HG02642 (cell line): Measurements from ENCODE around the gene ITPKC.

Source experiments
- ATAC-seq: cut with Tn5 transposase; IDR thresholded peaks from one replicate; pipeline ENCODE4 v1.9.1; 2021; ENCODE audit warnings: mild to moderate bottlenecking; ENCODE audit not compliant: unreplicated experiment, poor library complexity

The ITPKC gene

GRCh38 chr19:40739030-40739839 lies 22.3 kb downstream of the ITPKC start:
- ATAC-seq: no peak

DNA sequence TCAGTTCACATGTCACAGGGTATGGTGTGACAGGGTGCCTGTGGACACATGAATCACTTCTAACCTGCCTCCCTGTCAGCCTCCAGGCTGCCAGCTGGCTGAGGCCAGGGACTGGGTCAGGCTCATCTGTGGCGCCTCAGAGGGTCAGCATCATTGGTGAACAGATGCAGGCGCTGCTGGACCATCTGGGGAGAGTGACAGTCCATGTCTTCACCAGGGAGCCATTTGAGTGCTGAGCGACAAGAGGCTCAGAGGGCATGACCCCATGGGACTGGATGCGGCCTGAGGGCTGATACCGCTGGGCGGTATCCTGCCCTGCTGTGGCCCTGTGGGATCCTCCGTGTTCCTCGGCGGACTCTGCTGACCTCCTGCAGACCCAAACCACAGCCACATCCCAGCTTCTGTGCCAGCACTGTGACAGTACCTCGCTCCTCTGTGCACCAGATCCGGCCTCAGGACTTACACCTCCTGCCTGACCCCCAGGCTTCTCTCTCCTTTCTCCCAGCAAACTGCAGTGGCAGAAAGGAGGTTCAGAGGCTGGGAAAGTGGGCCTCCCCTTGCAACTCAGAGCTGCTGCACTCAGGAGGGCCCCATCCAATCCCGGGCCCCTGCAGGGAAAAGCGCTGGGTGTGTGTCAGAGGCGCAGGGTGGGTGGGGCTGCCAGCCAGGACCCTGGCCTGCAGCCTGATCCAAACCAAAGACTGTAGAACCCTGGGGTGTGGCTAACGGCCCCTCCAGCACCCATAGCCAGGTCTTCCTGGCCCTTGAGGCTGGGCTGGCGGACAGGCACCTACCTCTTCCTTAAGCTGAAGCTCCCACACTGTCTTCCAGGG lies 23.2 kb downstream of the ITPKC start:
- no peak for ATAC-seq

DNA sequence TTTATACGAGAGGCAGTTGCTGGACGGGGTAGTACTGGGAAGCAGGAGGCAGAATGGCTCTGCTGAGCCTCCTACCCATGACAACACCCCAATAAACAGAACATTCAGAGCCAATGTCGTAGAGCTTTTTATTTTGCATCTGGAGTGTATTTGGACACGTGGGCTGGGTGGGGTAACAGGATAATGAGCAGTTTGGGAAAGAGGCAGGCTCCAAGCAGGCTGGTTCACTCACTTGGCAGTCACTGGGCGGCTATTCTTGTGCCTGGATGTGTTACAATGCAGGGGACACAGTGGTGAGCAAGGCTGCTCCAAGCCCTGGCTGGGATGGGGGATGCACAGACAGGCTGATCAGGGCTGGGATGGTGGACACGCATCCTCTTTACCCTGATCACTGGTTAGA lies 23.8 kb downstream of the ITPKC start:
- no peak for ATAC-seq

GRCh38 chr19:40741527-40742390 lies 24.8 kb downstream of the ITPKC start:
- no peak for ATAC-seq

DNA sequence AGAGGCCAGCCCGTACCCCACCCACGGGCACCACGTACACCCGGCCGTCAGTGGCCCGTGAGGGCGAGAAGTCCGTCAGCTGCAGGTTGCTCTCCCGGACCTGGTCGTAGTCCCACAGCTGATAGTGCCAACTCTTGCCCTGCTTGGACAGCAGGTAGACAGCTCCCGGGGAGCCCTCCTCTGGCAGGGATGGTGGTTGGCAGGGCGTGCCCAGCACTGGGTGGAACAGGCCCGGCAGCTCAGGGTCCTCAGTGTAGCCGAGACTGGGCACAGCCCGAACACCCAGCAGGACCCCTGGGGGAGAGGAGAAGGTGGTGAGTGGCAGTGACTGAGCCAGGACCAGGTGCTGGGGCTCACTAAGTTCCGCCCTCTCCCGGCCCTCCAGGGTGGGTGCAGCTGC lies 25.6 kb downstream of the ITPKC start:
- no peak for ATAC-seq

DNA sequence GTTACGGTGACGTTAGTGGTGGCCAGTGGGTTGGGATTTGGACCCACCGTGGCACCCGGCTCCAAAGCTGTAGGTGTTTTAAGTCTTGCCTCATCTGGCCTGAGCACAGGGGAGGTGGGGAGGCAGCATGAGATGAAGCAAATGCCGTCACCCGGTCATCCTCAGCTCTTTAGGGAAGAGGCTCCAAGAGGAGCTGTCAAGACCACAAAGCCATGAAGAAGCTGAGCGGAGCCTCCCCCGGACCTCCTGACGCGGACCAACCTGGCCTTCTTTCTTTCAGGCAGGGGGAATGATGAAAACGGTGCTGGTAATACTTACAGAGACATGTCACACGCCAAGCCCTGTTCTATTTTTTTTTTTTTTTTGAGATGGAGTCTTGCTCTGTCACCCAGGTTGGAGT lies 26.0 kb downstream of the ITPKC start:
- ATAC-seq: no peak

- ATAC-seq: no peak
Observed at GRCh38 chr19:40743926-40744325, 27.0 kb downstream of the ITPKC start.

DNA sequence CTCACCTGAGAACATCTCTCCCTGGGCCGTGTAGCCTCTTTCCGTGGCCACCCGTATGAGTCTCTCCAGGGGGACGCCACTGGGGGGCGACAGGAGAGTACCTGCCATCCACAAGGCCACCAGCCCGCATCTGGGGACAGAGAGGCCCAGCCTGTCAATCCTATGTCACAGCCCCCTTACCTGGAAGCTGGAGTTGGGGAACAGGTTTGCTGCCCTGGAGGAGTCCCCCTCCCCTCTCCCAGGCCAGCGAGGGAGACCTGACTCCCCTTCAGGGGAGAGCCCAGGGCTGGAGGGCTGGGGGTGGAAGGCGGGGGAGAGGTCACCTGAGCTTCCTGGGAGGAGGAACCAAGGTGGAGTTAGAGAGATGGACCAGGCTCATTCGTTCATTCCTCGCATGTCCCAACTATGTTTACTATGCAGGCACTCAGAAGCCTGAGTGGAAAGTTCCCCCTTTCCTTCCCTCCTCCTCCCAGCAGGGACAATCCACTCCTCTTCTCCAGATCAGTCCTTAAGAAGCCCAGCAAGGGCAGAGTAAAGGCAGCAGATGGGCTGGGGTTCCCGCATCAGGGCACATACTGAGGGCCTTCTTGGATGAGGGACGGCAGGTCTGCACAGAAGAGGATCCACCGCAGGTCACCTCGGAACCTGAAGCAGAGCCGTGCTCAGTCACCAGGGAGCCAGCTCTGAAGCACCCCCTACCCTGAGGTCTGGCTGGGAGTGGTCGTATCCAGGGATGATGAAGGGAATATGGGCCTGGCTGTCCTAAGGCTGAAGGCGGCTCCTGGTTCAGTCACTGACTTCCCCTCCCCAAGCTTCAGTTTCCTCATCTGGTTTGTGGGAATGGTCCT lies 27.9 kb downstream of the ITPKC start:
- ATAC-seq: no peak

DNA sequence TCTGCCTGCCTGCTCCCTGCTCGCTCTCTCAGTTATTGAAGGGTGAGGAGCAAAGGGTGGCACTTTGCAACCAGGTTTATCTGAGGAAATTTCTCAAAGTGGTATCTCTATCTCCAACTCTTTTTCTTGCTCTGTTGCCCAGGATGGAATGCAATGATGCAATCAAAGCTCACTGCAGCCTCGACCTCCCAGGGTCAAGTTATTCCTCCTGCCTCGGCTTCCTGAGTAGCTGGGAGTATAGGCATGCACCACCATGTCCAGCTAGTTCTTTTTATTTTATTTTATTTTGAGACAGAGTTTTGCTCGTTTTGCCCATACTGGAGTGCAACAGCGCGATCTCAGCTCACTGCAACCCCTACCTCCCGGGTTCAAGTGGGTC lies 28.5 kb downstream of the ITPKC start:
- no peak for ATAC-seq

- ATAC-seq: no peak
Observed at GRCh38 chr19:40747536-40747935, 30.6 kb downstream of the ITPKC start.

DNA sequence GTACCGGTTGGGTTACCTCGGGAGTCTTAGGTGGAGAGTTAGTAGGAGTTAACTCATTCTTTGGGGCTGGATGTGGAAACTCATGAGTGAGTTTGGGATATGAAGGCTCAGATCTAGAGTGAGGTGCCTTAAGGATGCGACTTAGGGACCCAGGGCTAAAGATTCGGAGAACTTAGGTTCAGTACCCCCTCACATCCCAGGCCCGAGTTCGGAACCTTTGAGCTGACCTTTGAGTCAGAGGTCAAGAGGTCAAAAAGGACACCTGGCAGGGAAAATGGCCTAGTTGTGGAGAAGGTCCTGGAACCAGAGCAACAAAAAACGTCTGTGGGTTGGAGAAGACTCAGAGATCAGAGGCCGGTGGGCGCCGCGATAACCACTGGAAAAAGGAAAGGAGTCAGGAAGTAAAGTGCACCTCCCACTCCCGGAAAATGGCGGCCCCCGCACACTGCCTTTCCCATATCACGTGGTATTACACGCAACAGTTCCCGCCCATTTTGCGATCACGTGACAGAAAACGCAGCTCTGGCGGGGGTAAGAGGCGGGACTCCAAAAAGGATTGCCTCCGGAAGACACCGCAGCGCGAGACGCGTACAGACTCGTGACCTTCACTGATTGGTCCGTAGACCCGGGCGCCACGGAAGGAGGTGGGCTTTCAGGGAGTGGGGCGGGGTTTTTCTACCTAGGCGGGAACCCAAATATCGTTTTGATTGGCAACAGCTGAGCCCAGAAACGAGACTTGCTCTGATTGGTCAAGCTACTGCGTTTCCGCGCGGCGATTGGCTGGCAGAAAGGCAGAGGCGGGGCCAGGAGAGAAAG lies 33.4 kb downstream of the ITPKC start, which contains the start of gene ACTMAP:
Gene ACTMAP, minus strand, starts transcription at position 420 of the 816 bp plus-strand sequence. CDS start 674 bp downstream, outside the sequence.
- peak; percentile 88 for ATAC-seq

DNA sequence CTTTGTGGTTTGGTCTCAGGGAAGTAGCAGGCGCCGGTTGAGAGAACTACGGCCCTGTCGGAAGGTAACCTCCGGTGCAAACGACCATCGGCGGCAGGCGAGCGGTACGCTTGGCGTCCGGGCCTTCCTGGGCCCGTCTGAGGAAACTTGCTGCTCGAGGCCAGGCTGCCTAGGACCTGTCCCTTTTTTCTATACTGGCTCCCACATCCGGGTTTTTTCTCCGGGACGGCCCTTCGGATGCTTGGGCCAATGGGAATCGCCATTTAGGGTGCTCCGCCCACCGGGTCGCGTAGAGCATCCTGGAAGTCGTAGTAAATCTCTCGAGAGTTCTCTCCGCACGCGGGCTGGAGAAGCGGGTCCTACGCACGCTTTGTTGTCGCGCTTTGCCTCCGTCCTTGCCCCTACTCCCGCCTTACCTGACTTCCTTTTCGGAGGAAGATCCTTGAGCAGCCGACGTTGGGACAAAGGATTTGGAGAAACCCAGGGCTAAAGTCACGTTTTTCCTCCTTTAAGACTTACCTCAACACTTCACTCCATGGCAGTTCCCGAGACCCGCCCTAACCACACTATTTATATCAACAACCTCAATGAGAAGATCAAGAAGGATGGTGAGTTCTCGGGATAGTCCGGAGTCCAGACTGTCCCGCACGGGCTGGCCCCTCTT lies 34.1 kb downstream of the ITPKC start, which contains the start of gene SNRPA:
Gene SNRPA, plus strand, starts transcription at position 330 of the 664 bp plus-strand sequence. Its CDS starts 206 bp downstream, at position 536.
- peak; percentile 68 for ATAC-seq

- no peak for ATAC-seq
Observed at GRCh38 chr19:40752257-40752781, 35.4 kb downstream of the ITPKC start.

GRCh38 chr19:40754611-40755247 lies 37.8 kb downstream of the ITPKC start:
- no peak for ATAC-seq

GRCh38 chr19:40755248-40755624 lies 38.3 kb downstream of the ITPKC start:
- ATAC-seq: no peak

DNA sequence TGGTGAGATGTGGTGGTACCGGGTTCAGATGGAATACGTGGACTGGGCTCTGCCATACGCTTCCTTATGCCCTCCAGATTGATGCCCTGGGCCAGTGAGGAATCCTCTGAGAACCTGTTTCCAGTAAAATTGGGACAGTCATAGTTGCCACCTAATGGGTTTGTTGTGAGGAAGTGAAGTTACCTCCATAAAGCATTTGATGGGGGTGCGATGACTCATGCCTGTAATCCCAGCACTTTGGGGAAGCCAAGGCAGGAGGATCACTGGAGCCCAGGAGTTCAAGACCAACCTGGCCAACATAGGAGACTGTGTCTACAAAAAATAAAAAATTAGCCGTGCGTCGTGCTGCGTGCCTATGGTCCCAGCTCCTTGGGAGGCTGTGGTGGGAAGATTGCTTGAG lies 38.9 kb downstream of the ITPKC start:
- no peak for ATAC-seq

GRCh38 chr19:40756502-40757110 lies 39.7 kb downstream of the ITPKC start:
- ATAC-seq: no peak
